Stimulated activated naive CD8-positive, alpha-beta T cell treated with anti-CD3 and anti-CD28 coated beads, Interleukin-15, amount 100 ng/mL, for 72 hours (primary cell): Measurements from ENCODE around the gene CORO2B.
"Not testable (repeated sequence)": the region's sequence is repeated elsewhere in the genome, so short reads cannot be mapped to it uniquely, and the experiment has no call there.

ENCODE experiments used
- ATAC-seq: fragments of 150-1000 bp; cut with Tn5 transposase; 2 replicates; pipeline ENCODE4 v1.10.0; 2021; ENCODE audit warnings: mild to moderate bottlenecking, moderate library complexity
- DNase-seq, 2 donors: peaks; one replicate each; pipeline ENCODE4 v3.0.0; 2021 to 2022
- H3K27ac Mint-ChIP-seq, 2 donors: one replicate each; pipeline ENCODE4 v1.8.0; 2022; ENCODE audit warnings: mild to moderate bottlenecking in 2 of 2, mixed read lengths in 2 of 2, moderate library complexity in 2 of 2
- H3K27me3 Mint-ChIP-seq: one replicate; pipeline ENCODE4 v1.8.0; 2022; ENCODE audit warnings: mixed read lengths
- H3K4me1 Mint-ChIP-seq: one replicate; pipeline ENCODE4 v1.8.0; 2022; ENCODE audit warnings: mild to moderate bottlenecking, mixed read lengths
- H3K4me3 Mint-ChIP-seq, 2 donors: one replicate each; pipeline ENCODE4 v1.8.0; 2022; ENCODE audit warnings: mild to moderate bottlenecking in 2 of 2, mixed read lengths in 2 of 2, moderate library complexity in 1 of 2
- H3K9me3 Mint-ChIP-seq, 2 donors: one replicate each; pipeline ENCODE4 v1.8.0; 2022; ENCODE audit warnings: mixed read lengths in 2 of 2

The CORO2B gene

DNA sequence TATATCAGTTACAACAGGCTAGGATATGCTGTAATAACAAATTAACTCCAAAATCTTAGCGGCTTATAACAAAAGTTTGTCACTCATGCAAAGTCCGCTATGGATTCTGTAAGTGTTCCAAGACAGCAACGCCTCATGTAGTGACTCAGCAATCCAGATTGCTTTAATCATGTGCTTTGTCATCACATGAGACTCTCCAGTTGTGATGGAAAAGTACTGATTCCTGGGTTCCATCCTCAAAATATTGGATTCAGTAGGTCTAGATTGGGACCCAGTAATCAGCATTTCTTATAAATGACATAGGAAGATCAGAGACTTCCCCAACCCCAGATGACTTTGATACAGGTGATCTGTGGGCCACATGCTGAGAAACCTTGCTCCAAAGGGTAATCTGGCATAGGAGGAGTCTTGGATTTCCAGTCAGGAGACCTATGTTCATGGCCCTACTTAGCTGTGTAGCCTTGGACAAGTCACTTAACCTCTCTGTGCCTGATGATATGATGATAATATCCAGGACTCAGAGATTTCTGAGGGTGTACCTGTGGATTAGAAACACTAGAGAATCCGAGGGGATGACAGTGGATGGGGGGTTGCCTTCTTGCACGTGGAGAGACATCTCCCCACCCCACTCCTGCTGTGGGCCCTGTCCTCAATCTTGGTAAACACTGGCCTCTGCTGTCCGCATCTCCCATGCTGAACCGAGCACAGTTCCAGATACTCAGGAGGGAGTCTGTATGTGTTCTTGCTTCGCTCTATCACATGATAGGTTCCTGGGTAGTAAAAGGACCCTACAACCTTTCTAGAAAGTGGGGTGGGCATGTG lies 65.5 kb downstream of the CORO2B start:
- no peaks in the 10 kb centered on the region for H3K27me3 Mint-ChIP-seq
- no peaks in the 10 kb centered on the region for H3K4me1 Mint-ChIP-seq
- H3K27ac Mint-ChIP-seq: no peak overlapping the region
- DNase-seq: no peak
- H3K4me3 Mint-ChIP-seq: no peak overlapping the region
- no peaks in the 10 kb centered on the region for H3K9me3 Mint-ChIP-seq
- no peak for ATAC-seq

DNA sequence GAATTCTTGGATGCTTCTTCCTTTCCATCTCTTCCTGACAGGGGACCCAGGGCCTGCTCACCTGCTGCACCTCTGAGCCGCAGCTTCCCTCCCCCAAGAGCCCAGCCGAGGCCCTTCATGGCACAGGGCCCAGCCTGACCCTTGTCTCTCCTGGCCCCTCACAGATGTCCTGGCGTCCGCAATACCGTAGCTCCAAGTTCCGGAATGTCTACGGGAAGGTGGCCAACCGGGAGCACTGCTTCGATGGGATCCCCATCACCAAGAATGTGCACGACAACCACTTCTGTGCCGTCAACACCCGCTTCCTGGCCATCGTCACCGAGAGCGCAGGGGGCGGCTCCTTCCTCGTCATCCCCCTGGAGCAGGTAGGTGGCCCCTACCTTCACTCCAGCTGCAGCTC lies 66.2 kb downstream of the CORO2B start:
- Mint-ChIP-seq H3K27me3 (no peaks in the 10 kb centered on the region), H3K4me1 (no peaks in the 10 kb centered on the region), H3K27ac (no peak overlapping the region), H3K4me3 (no peak overlapping the region), H3K9me3 (no peaks in the 10 kb centered on the region)
- no peak for DNase-seq
- no peak for ATAC-seq

DNA sequence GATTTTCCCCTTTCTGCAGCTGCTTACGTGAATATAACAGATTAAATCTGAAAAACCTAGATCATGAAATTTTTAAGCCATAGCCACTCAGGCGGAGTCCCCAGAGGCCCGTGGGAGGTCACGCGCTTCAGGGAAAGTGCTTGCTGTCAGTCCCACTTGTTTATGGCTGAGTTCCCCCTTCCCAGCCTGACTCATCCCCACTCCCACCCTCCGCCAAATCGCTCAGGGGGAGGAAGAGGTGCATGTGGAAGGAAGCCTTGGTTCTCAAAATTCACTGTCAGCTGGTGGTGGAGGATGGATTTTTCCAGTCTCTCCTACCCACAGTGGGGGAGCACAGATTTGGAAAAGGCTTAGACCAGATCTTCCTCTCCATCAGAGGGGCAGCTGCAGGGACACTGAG lies 67.4 kb downstream of the CORO2B start:
- no peaks in the 10 kb centered on the region for H3K4me1 Mint-ChIP-seq
- no peaks in the 10 kb centered on the region for H3K27me3 Mint-ChIP-seq
- ATAC-seq: no peak
- no peak overlapping the region for H3K27ac Mint-ChIP-seq
- H3K4me3 Mint-ChIP-seq: no peak overlapping the region
- no peak for DNase-seq
- no peaks in the 10 kb centered on the region for H3K9me3 Mint-ChIP-seq

DNA sequence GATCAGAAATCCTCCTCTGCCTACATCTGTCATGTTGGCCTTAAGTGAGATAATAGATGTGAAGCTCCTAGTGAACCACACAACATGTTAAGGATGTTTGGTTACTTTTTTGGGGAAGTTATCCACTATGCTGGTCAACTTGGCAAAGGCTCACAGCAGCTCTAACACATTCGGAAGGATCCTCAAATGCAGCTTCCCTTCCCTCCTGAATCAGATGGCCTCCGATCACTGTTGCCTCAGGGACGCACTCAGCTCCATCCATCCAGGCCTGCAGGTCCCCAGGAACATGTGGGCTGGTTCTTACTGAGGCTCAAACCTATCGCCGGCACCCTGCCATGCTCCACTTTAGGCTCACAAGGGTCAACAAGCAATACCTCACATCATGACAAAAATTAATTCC lies 67.9 kb downstream of the CORO2B start:
- no peak for ATAC-seq
- no peaks in the 10 kb centered on the region for H3K27me3 Mint-ChIP-seq
- H3K4me1 Mint-ChIP-seq: no peaks in the 10 kb centered on the region
- H3K27ac Mint-ChIP-seq: no peak overlapping the region
- H3K4me3 Mint-ChIP-seq: no peak overlapping the region
- no peaks in the 10 kb centered on the region for H3K9me3 Mint-ChIP-seq
- no peak for DNase-seq

DNA sequence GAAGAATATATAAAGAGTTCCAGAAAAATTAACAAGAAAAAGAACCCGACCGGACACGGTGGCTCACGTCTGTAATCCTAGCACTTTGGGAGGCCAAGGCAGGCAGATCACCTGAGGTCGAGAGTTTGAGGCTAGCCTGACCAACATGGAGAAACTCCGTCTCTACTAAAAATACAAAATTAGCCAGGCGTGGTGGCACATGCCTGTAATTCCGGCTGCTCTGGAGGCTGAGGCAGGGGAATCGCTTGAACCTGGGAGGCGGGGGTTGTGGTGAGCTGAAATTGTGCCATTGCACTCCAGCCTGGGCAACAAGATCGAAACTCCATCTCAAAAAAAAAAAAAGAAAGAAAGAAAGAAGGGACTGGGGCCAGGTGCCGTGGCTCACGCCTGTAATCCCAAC lies 68.6 kb downstream of the CORO2B start:
- DNase-seq, H3K27me3 Mint-ChIP-seq, H3K27ac Mint-ChIP-seq, ATAC-seq, H3K4me1 Mint-ChIP-seq, H3K4me3 Mint-ChIP-seq, H3K9me3 Mint-ChIP-seq: not testable (repeated sequence)

DNA sequence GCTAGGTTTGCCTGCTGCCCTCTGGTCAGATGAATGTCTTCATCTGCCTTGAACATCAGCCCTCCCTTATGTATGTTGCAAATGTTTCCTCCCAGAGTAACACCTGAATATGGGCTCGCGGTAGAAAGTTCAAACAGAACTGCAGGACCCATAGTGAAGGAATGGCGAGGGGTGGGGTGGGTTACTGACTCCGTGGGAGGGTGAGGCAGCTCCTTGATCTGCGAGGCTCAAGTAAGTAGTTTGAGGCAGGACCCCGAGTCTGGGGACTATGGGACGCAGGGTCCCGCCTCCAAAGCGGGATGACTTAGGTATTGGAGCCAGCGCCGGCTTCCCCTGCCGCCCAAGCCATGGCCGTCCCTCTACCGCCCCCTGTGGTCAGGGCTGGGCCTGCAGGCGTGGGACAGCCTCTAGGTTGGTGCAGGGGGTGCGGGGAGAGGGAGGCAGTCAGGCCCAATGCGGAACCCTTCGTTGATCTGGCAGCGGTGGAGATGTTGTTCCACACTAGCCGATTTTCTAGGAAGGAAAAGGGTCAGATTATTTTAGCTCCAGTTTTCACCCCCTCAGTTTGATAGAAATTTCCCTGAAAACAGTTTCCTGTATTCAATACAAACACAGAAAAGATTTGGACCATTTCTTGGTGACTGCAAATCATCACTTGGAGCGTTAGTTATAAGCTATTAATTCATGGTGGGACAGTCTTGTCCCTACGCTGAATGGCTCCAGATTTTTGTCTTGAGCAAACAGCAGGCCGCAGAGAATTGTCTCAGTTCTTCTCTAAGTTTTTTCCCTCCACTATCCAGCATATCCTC lies 72.3 kb downstream of the CORO2B start:
- no peak overlapping the region for H3K4me3 Mint-ChIP-seq
- DNase-seq (peak; percentile 40 to 43), ATAC-seq (peak; percentile 65)
- no peaks in the 10 kb centered on the region for H3K9me3 Mint-ChIP-seq
- H3K4me1 Mint-ChIP-seq: no peaks in the 10 kb centered on the region
- no peaks in the 10 kb centered on the region for H3K27me3 Mint-ChIP-seq
- H3K27ac Mint-ChIP-seq: no peak overlapping the region

DNA sequence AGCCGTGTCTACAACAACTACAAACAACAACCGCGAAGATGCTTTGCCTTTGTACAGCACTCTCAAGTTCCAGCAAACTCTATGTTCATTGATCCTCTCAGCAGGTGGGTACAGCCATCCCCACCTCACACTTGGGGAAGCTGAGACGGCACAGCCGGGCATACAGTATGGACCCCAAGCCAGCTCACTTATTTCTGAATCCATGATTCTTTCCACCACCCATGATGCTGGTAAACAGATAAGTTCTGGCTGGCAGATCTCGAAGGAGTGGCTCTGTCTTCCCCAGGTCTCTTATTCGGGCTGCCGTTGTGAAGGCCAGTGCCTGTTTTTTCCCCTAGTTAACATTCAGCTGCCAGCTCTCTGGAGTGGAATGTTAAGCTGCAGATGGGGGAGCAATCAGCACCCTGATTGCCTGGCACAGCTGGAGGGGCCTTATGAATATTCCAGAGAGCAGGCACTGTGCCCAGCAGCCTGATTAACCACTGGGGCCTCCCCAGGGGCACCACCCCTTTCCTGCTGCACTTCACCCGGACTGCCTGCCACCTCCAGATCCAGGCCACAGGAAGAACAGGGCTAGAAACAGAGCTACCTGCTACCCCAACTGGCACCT lies 73.2 kb downstream of the CORO2B start:
- no peak for ATAC-seq
- Mint-ChIP-seq H3K4me1 (no peaks in the 10 kb centered on the region), H3K4me3 (no peak overlapping the region), H3K9me3 (no peaks in the 10 kb centered on the region), H3K27ac (peak overlapping the region in 1 of 2 donors; percentile 19), H3K27me3 (no peaks in the 10 kb centered on the region)
- DNase-seq: no peak

DNA sequence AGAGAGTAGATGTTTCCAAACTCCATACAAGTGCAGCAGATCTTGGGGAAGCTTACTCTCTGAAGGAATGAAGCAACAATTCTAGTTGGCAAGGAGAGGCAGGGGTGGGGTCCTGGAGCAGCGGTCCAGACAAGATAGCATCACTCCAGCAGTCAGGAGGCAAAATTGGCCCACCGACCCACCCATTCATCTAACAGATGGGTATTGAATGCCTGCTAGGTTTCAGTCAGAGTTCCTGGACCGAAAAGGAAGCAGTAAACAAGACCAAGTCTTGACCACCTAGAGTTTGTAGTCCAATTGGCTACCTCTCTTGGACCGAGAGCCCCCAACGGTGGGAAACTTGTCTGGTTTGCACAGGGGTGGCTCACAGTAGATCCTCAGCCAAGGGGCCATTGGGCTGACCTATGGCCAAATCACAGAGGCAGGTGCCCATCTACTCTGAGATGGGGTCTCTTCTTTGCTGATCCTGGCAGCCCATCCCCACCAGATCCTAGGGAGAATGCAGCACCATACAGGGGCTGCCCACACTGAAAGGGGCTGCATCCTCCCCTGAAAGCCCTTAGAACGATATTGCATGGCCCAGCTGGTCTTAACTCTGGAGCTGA lies 74.3 kb downstream of the CORO2B start:
- Mint-ChIP-seq H3K27ac (no peak overlapping the region), H3K9me3 (no peaks in the 10 kb centered on the region), H3K27me3 (no peaks in the 10 kb centered on the region), H3K4me3 (no peak overlapping the region), H3K4me1 (no peaks in the 10 kb centered on the region)
- DNase-seq (no peak), ATAC-seq (no peak)

DNA sequence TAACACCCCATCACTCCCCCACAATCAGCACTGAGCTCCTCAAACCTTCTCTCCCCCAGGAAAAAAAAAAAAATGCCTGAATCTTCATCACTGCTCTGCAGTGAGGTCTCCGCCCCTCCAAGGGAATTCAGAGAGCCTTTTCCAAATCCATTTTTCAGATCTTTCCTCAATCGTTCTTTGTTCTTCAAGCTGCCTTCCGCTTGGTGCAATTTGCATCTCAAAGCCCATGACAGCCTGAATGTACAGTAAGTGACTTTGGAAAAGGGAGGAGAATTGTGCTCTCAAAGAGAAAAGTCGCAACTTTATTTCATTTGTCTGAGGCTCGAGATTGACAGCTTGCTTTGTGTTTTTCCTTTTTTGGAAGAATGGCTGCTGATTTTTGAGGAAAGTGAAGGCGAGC lies 75.0 kb downstream of the CORO2B start:
- ATAC-seq (no peak), DNase-seq (no peak)
- H3K27me3 Mint-ChIP-seq: no peaks in the 10 kb centered on the region
- H3K27ac Mint-ChIP-seq: no peak overlapping the region
- no peaks in the 10 kb centered on the region for H3K9me3 Mint-ChIP-seq
- H3K4me1 Mint-ChIP-seq: no peaks in the 10 kb centered on the region
- H3K4me3 Mint-ChIP-seq: no peak overlapping the region

DNA sequence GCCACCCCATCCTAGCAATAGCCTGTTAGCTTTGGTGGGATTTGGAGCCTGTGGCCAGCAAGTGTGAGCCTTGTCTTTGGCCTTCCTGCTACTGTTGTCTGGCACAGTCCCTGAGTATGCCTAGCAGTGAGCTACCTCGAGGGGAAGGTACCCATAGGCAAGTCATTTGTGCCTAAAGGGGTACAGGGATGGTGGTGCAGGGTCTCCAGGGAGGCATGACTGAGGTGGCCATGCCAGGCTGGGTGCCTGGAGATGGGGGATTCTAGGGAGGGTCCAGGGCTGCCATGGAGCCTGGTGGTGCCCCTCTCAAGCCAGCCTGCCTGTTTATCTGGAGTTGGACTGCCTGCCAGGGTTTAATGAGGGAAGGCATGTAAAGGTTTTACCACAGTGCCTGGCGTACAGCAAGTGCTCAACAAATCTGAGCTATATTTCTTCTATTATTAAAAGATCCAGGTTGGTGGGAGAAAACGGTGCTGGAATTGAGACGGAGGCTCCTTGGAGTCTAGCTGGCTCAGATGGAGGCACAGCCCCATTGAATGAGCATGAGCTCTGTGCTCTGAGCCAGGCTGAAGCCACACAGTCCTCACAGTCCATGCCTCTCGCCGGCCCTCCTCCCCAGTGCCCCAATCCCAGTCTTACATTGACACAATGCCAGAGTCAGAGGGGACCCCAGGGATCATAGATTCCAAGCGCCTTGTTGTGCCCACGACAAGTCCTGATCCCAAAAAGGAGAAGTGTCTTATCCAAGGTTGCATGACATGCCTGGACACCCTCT lies 76.2 kb downstream of the CORO2B start:
- Mint-ChIP-seq H3K4me1 (no peaks in the 10 kb centered on the region), H3K27ac (no peak overlapping the region), H3K4me3 (no peak overlapping the region), H3K27me3 (no peaks in the 10 kb centered on the region), H3K9me3 (no peaks in the 10 kb centered on the region)
- no peak for ATAC-seq
- no peak for DNase-seq

DNA sequence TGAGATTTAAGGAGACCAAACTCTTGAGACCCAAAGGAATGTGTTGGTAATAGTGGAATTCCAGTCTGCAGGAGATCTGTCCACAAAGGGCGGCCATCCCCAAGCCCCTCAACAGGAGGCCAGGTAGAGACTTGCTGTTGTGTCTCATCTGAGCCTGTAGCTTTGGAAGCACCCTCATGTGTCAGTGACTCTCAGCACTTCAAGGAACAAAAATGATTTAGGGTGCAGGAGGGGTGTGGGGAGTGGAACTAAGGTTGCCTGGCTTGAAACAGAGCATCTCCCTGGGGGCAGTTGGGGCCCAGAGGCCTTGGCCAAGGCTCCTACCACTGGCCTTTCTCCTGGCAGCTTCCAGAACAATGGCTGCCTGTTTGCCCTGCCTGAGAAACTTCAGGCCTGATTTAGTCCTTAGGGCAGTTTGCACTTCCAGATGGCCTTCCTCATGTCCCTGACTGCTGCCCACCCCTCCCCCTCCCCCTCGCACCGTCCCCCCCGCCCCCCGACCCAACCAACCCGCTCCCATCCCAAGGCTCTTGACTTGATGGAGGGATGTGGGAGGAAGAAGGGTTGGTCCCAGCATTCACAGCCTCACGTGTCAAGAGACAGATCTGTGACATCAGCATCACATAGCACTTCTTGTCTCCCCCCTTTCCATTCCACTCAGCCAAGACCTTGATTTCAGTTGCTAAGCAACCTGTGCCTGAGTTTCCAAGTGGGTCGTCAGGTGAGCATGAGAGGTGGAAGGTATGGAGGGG lies 77.1 kb downstream of the CORO2B start:
- no peak overlapping the region for H3K4me3 Mint-ChIP-seq
- no peak for DNase-seq
- ATAC-seq: no peak
- no peaks in the 10 kb centered on the region for H3K9me3 Mint-ChIP-seq
- H3K27me3 Mint-ChIP-seq: no peaks in the 10 kb centered on the region
- H3K4me1 Mint-ChIP-seq: no peaks in the 10 kb centered on the region
- no peak overlapping the region for H3K27ac Mint-ChIP-seq

DNA sequence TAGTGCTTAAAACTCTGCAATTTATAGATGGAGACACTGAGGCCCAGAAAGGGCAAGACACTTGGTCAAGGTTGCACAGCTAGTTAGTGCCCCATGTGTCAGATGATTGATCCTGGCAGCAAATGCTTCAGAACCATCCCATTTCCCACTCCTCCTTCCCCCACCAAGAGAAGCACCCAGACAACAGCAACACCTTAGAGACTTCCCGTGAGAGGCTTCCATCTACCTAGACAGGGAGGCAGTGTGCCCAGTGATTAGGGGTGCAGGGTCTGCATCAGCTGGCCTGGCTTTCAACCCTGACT lies 77.6 kb downstream of the CORO2B start:
- no peak for DNase-seq
- Mint-ChIP-seq H3K4me3 (no peak overlapping the region), H3K4me1 (no peaks in the 10 kb centered on the region), H3K9me3 (no peaks in the 10 kb centered on the region), H3K27me3 (no peaks in the 10 kb centered on the region), H3K27ac (no peak overlapping the region)
- no peak for ATAC-seq

DNA sequence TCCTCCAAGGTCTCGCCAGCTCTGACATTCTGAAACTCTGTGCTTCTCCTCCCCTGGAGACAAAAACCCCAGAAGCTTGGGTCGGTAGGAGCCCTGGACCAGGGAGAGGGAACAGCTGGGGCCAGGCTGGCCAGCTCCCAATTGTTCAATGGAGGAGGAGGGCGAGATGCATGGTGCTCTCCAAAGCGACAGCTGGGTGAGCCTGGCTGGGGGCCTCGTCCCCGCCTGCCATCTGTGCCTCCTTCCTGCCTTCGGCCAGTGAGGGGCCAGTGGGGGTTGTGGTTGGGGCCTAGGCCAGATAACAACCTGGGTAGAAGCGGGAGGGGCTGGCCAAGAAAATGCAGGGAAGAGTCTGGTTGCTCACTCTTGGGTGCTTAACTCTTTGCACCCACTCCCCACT lies 79.4 kb downstream of the CORO2B start:
- H3K4me1 Mint-ChIP-seq: no peaks in the 10 kb centered on the region
- no peaks in the 10 kb centered on the region for H3K27me3 Mint-ChIP-seq
- ATAC-seq (no peak), DNase-seq (no peak)
- peak overlapping the region in 1 of 2 donors; percentile 54 for H3K27ac Mint-ChIP-seq
- no peaks in the 10 kb centered on the region for H3K9me3 Mint-ChIP-seq
- no peak overlapping the region for H3K4me3 Mint-ChIP-seq

DNA sequence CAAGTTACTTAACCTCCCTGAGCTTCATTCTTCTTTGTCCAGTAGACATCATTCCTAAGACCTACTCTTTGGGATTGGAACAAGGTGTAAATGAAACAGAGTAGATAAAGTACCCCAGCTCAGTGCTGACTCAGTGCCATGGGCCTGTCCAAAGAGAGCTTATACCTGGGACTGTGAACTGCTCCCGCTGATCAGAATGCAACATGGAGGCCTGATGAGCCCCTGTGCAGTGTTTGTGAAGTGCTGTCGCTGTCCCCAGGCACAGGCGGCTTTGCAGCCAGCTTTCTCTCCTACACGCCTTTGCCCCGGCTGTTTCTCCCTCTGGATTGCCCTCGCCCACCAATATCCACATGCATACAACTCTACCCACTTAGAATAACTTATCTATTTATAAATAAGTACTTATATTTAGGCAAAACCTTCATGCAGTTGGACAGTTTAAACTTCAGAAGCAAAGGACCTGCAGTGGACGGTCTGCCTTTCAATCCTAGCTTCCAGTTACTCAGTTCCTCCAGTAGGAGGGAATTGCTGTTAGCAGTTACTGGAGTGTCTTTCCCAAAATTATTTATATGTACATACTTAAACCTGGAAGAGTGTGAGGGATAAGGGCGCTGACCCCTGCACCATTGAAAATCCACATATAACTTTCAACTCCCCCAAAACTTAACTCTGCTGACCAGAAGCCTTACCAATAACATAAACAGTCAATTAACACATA lies 80.0 kb downstream of the CORO2B start:
- Mint-ChIP-seq H3K4me3 (no peak overlapping the region), H3K4me1 (no peaks in the 10 kb centered on the region), H3K27ac (peak overlapping the region in 1 of 2 donors; percentile 54), H3K27me3 (no peaks in the 10 kb centered on the region), H3K9me3 (no peaks in the 10 kb centered on the region)
- ATAC-seq (no peak), DNase-seq (no peak)
